GM21360 (cell line): ENCODE data around the gene ZC3H8.
"Not testable (repeated sequence)": the region's sequence is repeated elsewhere in the genome, so short reads cannot be mapped to it uniquely, and the experiment has no call there.

Experiments
- ATAC-seq: cut with Tn5 transposase; IDR thresholded peaks from one replicate; pipeline ENCODE4 v1.9.1; 2021; ENCODE audit warnings: mild to moderate bottlenecking, moderate library complexity; ENCODE audit not compliant: unreplicated experiment

ZC3H8 gene

GRCh38 chr2:112254466-112255240, at the start of gene ZC3H8:
Gene ZC3H8, minus strand, starts transcription at chr2:112255042. Its CDS starts 61 bp downstream, at chr2:112254981.
- peak; percentile 94 for ATAC-seq

- no peak for ATAC-seq
Observed at GRCh38 chr2:112304298-112304941, 49.6 kb upstream of the ZC3H8 start.

- ATAC-seq = no peak
Observed at GRCh38 chr2:112301973-112302372, 47.1 kb upstream of the ZC3H8 start.

- no peak for ATAC-seq
Observed at GRCh38 chr2:112301171-112301584, 46.3 kb upstream of the ZC3H8 start.

- no peak for ATAC-seq
Observed at GRCh38 chr2:112296407-112296806, 41.6 kb upstream of the ZC3H8 start.

- ATAC-seq = no peak
Observed at GRCh38 chr2:112295407-112296078, 40.7 kb upstream of the ZC3H8 start.

- ATAC-seq = no peak
Observed at GRCh38 chr2:112293636-112294401, 39.0 kb upstream of the ZC3H8 start.

GRCh38 chr2:112290648-112291047, 35.8 kb upstream of the ZC3H8 start:
- no peak for ATAC-seq

- ATAC-seq = no peak
Observed at GRCh38 chr2:112290088-112290487, 35.2 kb upstream of the ZC3H8 start.

GRCh38 chr2:112283535-112283934, 28.7 kb upstream of the ZC3H8 start:
- ATAC-seq = not testable (repeated sequence)

GRCh38 chr2:112282066-112282465, 27.2 kb upstream of the ZC3H8 start:
- ATAC-seq = not testable (repeated sequence)

GRCh38 chr2:112277596-112278220, 22.9 kb upstream of the ZC3H8 start:
- ATAC-seq = no peak

GRCh38 chr2:112276954-112277353, 22.1 kb upstream of the ZC3H8 start:
- no peak for ATAC-seq

- ATAC-seq = peak; percentile 47
Observed at GRCh38 chr2:112275887-112276773, 21.3 kb upstream of the ZC3H8 start.

- peak; percentile 94 for ATAC-seq
Observed at GRCh38 chr2:112275311-112275886, 20.6 kb upstream of the ZC3H8 start, which contains the start of gene ZC3H6. Gene ZC3H6, plus strand, starts transcription at chr2:112275597. Its CDS starts 398 bp downstream, at chr2:112275995.

GRCh38 chr2:112273349-112273748, 18.5 kb upstream of the ZC3H8 start:
- no peak for ATAC-seq

GRCh38 chr2:112272669-112273068, 17.8 kb upstream of the ZC3H8 start:
- no peak for ATAC-seq

- ATAC-seq = no peak
Observed at GRCh38 chr2:112268547-112268946, 13.7 kb upstream of the ZC3H8 start.

GRCh38 chr2:112262876-112263275, 8.0 kb upstream of the ZC3H8 start:
- ATAC-seq = no peak
